ENCODE measurements around the gene FSTL4. TPM values are rescaled to one million over a fixed set of nuclear protein-coding genes. Genes with fewer than 3 reads are reported as not detected.

Gene FSTL4
- total and polyA plus RNA-seq, 2 experiments from 2014 or later, result 0.47 to 0.74 TPM

DNA sequence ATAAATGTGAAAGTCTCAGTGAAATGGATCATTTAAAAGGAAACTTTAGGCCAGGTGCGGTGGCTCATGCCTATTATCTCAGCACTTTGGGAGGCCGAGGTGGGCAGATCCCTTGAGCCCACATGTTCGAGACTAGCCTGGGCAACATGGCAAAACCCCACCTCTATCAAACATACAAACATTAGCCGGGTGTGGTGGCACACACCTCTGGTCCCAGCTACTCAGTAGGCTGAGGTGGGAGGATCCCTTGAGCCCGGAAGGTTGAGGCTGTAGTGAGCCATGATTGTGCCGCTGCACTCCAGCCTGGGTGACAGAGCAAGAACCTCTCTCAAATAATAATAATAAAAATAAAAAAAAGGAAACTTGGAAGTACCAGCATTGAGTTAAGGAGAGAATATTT is 384.4 kb downstream of the FSTL4 start:
- Histone ChIP-seq H3K9me3 (ENCODE audit: low read depth) (no peaks in the 10 kb centered on the region), H3K27me3 (no peaks in the 10 kb centered on the region), H3K4me1 (ENCODE audit: insufficient read depth) (peaks cover 24% of the 10 kb centered on the region), H3K79me2 (no peaks in the 10 kb centered on the region), H4K20me1 (ENCODE audit: insufficient read depth, poor library complexity, severe bottlenecking) (no peaks in the 10 kb centered on the region), H3K9me2 (replicated peaks; ENCODE audit: insufficient read depth) (no peaks in the 10 kb centered on the region), H3K27ac (no peak overlapping the region), H3K4me3 (no peak overlapping the region), H3K36me3 (replicated peaks; ENCODE audit: insufficient read depth, low read depth) (no peaks in the 10 kb centered on the region), H3K4me2 (no peak overlapping the region), H2AFZ (no peak overlapping the region)
- WGBS (ENCODE audit: low lambda C conversion rate, missing lambda C conversion rate), result 92% methylated on average over 6 of the region's 6 CpGs
- DNase-seq (ENCODE audit: low spot score), result no peak
- TF ChIP-seq EZH2phosphoT487 (IDR thresholded peaks at IDR 0.05; ENCODE audit: low read depth, severe bottlenecking, unreplicated experiment), result no peak
- no peak for TF ChIP-seq EZH2 (IDR thresholded peaks at IDR 0.05; ENCODE audit: borderline replicate concordance)
- TF ChIP-seq, protein P1, sequence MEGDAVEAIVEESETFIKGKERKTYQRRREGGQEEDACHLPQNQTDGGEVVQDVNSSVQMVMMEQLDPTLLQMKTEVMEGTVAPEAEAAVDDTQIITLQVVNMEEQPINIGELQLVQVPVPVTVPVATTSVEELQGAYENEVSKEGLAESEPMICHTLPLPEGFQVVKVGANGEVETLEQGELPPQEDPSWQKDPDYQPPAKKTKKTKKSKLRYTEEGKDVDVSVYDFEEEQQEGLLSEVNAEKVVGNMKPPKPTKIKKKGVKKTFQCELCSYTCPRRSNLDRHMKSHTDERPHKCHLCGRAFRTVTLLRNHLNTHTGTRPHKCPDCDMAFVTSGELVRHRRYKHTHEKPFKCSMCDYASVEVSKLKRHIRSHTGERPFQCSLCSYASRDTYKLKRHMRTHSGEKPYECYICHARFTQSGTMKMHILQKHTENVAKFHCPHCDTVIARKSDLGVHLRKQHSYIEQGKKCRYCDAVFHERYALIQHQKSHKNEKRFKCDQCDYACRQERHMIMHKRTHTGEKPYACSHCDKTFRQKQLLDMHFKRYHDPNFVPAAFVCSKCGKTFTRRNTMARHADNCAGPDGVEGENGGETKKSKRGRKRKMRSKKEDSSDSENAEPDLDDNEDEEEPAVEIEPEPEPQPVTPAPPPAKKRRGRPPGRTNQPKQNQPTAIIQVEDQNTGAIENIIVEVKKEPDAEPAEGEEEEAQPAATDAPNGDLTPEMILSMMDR (IDR thresholded peaks at IDR 0.05; ENCODE audit: poor library complexity), result no peak

DNA sequence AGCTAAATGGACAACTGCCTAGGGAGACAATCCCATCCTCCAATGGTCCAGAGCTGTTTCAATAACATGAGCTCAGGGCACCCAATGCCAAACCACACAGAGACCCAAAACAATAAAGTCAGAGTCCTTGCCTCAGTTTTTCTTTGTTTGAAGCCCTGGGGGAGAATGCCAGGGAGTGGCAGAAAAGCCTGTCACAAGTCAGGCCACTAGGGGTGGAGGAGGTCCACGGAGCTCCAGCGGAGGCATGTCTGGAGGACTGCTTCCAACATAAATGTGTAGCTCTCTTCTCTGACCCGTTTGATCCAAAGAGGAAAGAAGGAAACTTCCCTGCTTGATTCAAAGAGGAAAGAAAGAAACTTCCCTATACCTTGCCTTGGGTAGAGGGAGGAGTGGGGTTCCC is 385.3 kb downstream of the FSTL4 start:
- WGBS (ENCODE audit: low lambda C conversion rate, missing lambda C conversion rate), result 82% methylated on average over 3 of the region's 3 CpGs
- no peak overlapping the region for H3K4me2 ChIP-seq

DNA sequence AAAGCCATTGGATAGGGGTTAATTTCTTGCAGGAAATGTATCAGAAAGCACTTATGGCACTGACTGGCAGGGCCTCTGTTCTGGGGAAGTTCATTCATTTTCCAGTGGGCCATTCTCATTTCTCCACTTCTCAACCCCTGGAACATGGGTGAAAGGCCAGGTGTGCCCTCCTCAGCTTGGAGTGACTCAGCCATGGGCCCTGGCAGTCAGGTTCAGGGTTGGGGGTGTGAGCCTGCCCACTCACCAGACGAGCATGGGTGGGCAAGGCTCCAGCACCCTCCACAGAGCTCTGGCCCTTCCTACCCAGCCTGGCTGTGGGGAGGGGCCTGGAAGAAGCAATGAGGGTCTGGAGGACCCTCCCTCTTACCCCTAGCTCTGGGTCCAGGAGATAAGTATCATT is 386.2 kb downstream of the FSTL4 start:
- peak overlapping the region; percentile 55 for H3K27ac ChIP-seq
- H3K27me3 ChIP-seq, result no peaks in the 10 kb centered on the region
- H4K20me1 ChIP-seq (ENCODE audit: insufficient read depth, poor library complexity, severe bottlenecking), result no peaks in the 10 kb centered on the region
- no peak for DNase-seq (ENCODE audit: low spot score)
- no peak overlapping the region for H2AFZ ChIP-seq
- no peak overlapping the region for H3K4me3 ChIP-seq
- H3K4me1 ChIP-seq (ENCODE audit: insufficient read depth), result peaks cover 28% of the 10 kb centered on the region
- H3K79me2 ChIP-seq, result no peaks in the 10 kb centered on the region
- no peak overlapping the region for H3K4me2 ChIP-seq
- TF ChIP-seq EZH2 (IDR thresholded peaks at IDR 0.05; ENCODE audit: borderline replicate concordance) (no peak), EZH2phosphoT487 (IDR thresholded peaks at IDR 0.05; ENCODE audit: low read depth, severe bottlenecking, unreplicated experiment) (no peak)
- TF ChIP-seq, protein P1 (IDR thresholded peaks at IDR 0.05; ENCODE audit: poor library complexity), result no peak
- no peaks in the 10 kb centered on the region for H3K9me2 ChIP-seq (replicated peaks; ENCODE audit: insufficient read depth)
- H3K36me3 ChIP-seq (replicated peaks; ENCODE audit: insufficient read depth, low read depth), result no peaks in the 10 kb centered on the region
- no peaks in the 10 kb centered on the region for H3K9me3 ChIP-seq (ENCODE audit: low read depth)
- 62% methylated on average over 1 of the region's 1 CpG for WGBS (ENCODE audit: low lambda C conversion rate, missing lambda C conversion rate)

More for the DNA sequence above, 385.3 kb downstream of the FSTL4 start:
- no peak for DNase-seq (ENCODE audit: low spot score)
- Histone ChIP-seq H3K27me3 (no peaks in the 10 kb centered on the region), H3K9me2 (replicated peaks; ENCODE audit: insufficient read depth) (no peaks in the 10 kb centered on the region), H2AFZ (no peak overlapping the region), H3K4me3 (no peak overlapping the region), H3K79me2 (no peaks in the 10 kb centered on the region), H3K27ac (peak overlapping the region; percentile 55), H3K4me1 (ENCODE audit: insufficient read depth) (peaks cover 28% of the 10 kb centered on the region), H4K20me1 (ENCODE audit: insufficient read depth, poor library complexity, severe bottlenecking) (no peaks in the 10 kb centered on the region), H3K36me3 (replicated peaks; ENCODE audit: insufficient read depth, low read depth) (no peaks in the 10 kb centered on the region), H3K9me3 (ENCODE audit: low read depth) (no peaks in the 10 kb centered on the region)
- no peak for TF ChIP-seq EZH2 (IDR thresholded peaks at IDR 0.05; ENCODE audit: borderline replicate concordance)
- TF ChIP-seq, protein P1 (IDR thresholded peaks at IDR 0.05; ENCODE audit: poor library complexity), result no peak
- TF ChIP-seq EZH2phosphoT487 (IDR thresholded peaks at IDR 0.05; ENCODE audit: low read depth, severe bottlenecking, unreplicated experiment), result no peak
